Measurements from ENCODE around the gene ATXN7.

GRCh38 chr3:63933459-63933858 lies 69.8 kb downstream of the ATXN7 start:
- TF ChIP-seq CTCF (IDR thresholded peaks at IDR 0.05; ENCODE audit: low read length) (no peak), EZH2 (optimal IDR thresholded peaks at IDR 0.05; ENCODE audit: low read depth, low read length) (no peak), EZH2phosphoT487 (IDR thresholded peaks at IDR 0.05; ENCODE audit: low read length) (no peak)

Data from MM.1S (cell line).